Heart right ventricle (tissue), 16 donors: ENCODE results near the gene PNLIPRP2. TPM values are rescaled to one million over a fixed set of nuclear protein-coding genes. Genes with fewer than 3 reads are reported as not detected.

ENCODE experiments used
- ATAC-seq, 8 donors: fragments of 200-7000 bp; cut with Tn5 transposase; one replicate each; pipeline ENCODE4 v1.9.1; 2020; ENCODE audit warnings: mild to moderate bottlenecking in 8 of 8, moderate library complexity in 8 of 8, moderate number of reproducible peaks in 1 of 8
- DNase-seq, 2 donors: peaks; one replicate each; pipeline ENCODE4 v3.0.0-alpha.2; 2020
- H3K27ac ChIP-seq, 10 donors: fragments of 200-600 bp; sonication (generic) in 2 of 10; one replicate each; pipeline versions ENCODE4 v1.5.0 to v1.8.0; 2020 to 2022; ENCODE audit warnings: mild to moderate bottlenecking in 3 of 10
- H3K27me3 ChIP-seq, 7 donors: fragments of 200-600 bp; one replicate each; pipeline ENCODE4 v1.8.0; 2021 to 2022; ENCODE audit warnings: mild to moderate bottlenecking in 2 of 7
- H3K36me3 ChIP-seq, 9 donors: fragments of 200-600 bp; sonication (generic) in 1 of 9; one replicate each; pipeline versions ENCODE4 v1.5.0 to v1.8.0; 2020 to 2022; ENCODE audit warnings: mild to moderate bottlenecking in 2 of 9
- H3K4me1 ChIP-seq, 9 donors: fragments of 200-600 bp; sonication (generic) in 1 of 9; one replicate each; pipeline versions ENCODE4 v1.5.0 to v1.8.0; 2020 to 2022; ENCODE audit warnings: mild to moderate bottlenecking in 4 of 9
- H3K4me3 ChIP-seq, 10 donors: fragments of 200-600 bp; sonication (generic) in 2 of 10; one replicate each; pipeline versions ENCODE4 v1.5.0 to v1.8.0; 2020 to 2022; ENCODE audit warnings: mild to moderate bottlenecking in 7 of 10, moderate library complexity in 2 of 10
- H3K9me3 ChIP-seq, 11 donors: fragments of 200-600 bp in 10 of 11; sonication (generic) in 2 of 11; one replicate each; pipeline versions ENCODE4 v1.5.0 to v1.8.0; 2013 to 2022; ENCODE audit warnings: mild to moderate bottlenecking in 2 of 11, control low read depth in 1 of 11, moderate library complexity in 1 of 11
- WGBS, 2 donors: extraction: QIAGEN DNeasy Blood & Tissue Kit; methylation state at CpG; one replicate each; pipeline ENCODE4 v1.1.7; 2013; ENCODE audit warnings: inconsistent platforms in 1 of 2; 5-methylcytosine and 5-hydroxymethylcytosine counted together
- intact Hi-C, 10 donors: fragments of 100-400 bp; cut with DNase I; formaldehyde crosslinking; loops; one replicate each; pipeline versions ENCODE4 v1.11.1 to v1.14.2; 2022
- polyA plus RNA-seq, 2 donors: library from polyadenylated mRNA; stranded (reverse); fragments of 200-250 nt; gene quantifications; one replicate each; pipeline ENCODE4 v1.2.3, GENCODE V29; 2013
- total RNA-seq, 10 donors: library from RNA; stranded (reverse); fragmentation: NEBNext Ultra II Directional in 3 of 10; extraction: Animal tissue kit (Norgen Biotek cat#: 25700) in 3 of 10; gene quantifications; one replicate each; pipeline versions ENCODE4 v1.2.1 to v1.2.4, GENCODE V29; 2021 to 2023
- TF ChIP-seq, protein P1 (sequence below), 9 donors: fragments of 200-600 bp; sonication (generic) in 2 of 9; IDR thresholded peaks; one replicate each; pipeline versions ENCODE4 v1.5.0 to v1.8.0; 2021 to 2022; ENCODE audit warnings: antibody characterized with exemption in 9 of 9, mild to moderate bottlenecking in 5 of 9, moderate library complexity in 1 of 9
- donor health status: Arrhythmogenic right ventricular cardiomyopathy.
- donor health status: ischemic (EF 13 %, LVEDD 7.1; RV severe dilation, severe dysfunction).
- donor health status: healthy with polysubstance abuse.
- donor health status: DM: no; HTN: yes; CAD: no.
- donor health status: DM: no; HTN: no; CAD: no.
- donor health status: ischemic (EF 25% LVEDD 6.9; RV normal size, moderate dysfunction).
- donor health status: ischemic (EF 25% LVEDD 5.7; RV mildly dilated, moderate dysfunction).
- donor health status: healthy.
- donor health status: DM: yes; HTN: yes; CAD: no.
- donor health status: Ischemic cardiomyopathy.
- donor health status: ischemic (EF 35%, LVEDD 5.7; RV mildly dilated, moderate dysfunction).
- donor health status: nonischemic (EF 11% LVEDD 7.7; RV severe dilation, severe dysfunction).
- donor health status: DM: yes; HTN: yes; CAD: no.
- donor health status: PGD.
- donor health status: ischemic (EF 29% LVEDD 5.4; RV normal size, mild dysfunction).
- donor health status: nonischemic (EF 23%, LVEDD 6.1; RV moderate dilation, normal function).

The PNLIPRP2 gene
- total and polyA plus RNA-seq, 12 donors, result 0.20 TPM; not detected in 11

DNA sequence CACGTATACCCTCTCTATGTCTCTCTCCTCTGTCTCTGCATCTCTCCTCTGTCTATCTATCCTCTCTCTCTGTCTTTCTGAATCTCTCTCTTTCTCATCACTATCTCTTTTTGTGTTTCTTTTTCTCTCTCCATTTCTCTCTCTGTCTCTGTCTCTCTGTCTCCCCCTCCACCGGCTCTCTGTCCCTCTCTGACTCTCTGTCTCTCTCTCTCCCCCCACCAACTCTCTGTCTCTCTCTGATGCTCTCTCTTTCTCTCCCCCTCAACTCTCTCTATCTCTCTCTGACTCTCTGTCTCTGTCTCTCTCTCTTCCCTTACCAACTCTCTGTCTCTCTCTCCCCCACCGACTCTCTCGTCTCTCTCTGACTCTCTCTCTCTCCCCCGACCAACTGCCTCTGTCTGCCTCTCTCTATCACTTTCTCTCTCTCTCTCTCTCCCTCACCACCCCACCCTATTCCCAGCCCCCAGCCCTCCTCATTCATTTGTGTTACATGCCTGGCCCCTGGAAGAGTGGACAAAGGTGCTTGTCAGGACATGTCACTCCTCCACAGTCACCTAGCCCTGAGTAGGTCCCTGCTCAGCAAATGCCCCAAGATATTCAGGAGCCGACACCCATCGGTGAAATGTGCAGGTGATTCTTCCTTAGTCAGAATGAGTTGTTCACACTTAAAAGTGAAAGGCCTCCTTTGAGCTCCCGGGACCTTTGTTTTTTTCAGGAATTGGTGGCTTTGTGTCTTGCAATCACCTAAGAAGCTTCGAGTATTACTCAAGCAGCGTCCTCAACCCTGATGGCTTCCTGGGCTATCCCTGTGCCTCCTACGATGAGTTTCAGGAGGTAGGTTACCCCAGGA lies 13.6 kb downstream of the PNLIPRP2 start:
- ATAC-seq, result no peak
- WGBS, 2 donors, result 80 to 83% methylated on average over 11 of the region's 11 CpGs
- TF ChIP-seq, protein P1, sequence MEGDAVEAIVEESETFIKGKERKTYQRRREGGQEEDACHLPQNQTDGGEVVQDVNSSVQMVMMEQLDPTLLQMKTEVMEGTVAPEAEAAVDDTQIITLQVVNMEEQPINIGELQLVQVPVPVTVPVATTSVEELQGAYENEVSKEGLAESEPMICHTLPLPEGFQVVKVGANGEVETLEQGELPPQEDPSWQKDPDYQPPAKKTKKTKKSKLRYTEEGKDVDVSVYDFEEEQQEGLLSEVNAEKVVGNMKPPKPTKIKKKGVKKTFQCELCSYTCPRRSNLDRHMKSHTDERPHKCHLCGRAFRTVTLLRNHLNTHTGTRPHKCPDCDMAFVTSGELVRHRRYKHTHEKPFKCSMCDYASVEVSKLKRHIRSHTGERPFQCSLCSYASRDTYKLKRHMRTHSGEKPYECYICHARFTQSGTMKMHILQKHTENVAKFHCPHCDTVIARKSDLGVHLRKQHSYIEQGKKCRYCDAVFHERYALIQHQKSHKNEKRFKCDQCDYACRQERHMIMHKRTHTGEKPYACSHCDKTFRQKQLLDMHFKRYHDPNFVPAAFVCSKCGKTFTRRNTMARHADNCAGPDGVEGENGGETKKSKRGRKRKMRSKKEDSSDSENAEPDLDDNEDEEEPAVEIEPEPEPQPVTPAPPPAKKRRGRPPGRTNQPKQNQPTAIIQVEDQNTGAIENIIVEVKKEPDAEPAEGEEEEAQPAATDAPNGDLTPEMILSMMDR (IDR thresholded peaks at IDR 0.05), result no peak
- H3K27me3 ChIP-seq, result peaks cover 0 to 9% (median 0%) of the 10 kb centered on the region in 7 donors
- intact Hi-C loops, result no loop called here
- no peaks in the 10 kb centered on the region for H3K9me3 ChIP-seq
- no peaks in the 10 kb centered on the region for H3K36me3 ChIP-seq
- H3K4me3 ChIP-seq, result no peak overlapping the region
- H3K4me1 ChIP-seq, result no peaks in the 10 kb centered on the region
- no peak for DNase-seq
- no peak overlapping the region for H3K27ac ChIP-seq

DNA sequence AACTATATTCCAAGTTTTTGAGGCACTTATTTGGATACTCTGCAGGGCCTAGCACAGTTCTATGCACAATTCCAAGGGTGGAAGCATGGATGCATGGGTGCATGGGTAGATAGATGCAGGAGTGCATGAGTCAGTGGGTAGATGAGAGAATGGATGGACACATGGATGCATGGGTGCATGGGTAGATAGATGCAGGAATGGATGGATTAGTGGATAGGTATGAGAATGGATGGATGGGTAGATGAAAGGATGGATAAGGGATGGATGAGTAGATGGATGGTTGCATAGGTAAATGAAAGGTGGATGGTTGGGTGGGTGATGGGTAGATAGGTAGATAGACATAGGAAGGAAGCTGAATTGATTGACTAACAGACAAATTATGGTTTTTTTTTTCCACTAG lies 15.6 kb downstream of the PNLIPRP2 start:
- no peak for ATAC-seq
- H3K36me3 ChIP-seq, result no peaks in the 10 kb centered on the region

DNA sequence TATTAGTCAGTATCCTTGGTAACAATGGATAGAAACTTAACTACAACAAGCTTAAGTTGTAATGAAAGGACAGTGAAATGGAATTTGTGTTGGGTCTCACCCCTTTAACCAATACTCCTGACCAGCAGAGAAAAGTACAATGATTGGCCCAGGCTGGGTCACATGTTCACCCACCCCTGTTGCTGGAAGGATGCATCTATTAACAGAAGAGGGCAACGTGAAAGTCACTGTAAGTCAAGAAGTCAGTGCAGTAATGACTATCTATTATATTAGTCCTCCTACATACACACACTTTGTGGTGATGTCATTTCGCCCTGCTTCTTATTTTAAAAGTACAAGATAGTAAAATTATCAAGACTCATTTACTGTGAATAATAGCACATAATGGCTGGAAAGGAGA lies 16.2 kb downstream of the PNLIPRP2 start:
- TF ChIP-seq, protein P1 (IDR thresholded peaks at IDR 0.05), result no peak
- WGBS, 2 donors, result 30 to 31% methylated on average over 2 of the region's 2 CpGs
- intact Hi-C loops, result no loop called here

More for the DNA sequence above, 15.6 kb downstream of the PNLIPRP2 start:
- H3K9me3 ChIP-seq, result peaks cover 0 to 13% (median 0%) of the 10 kb centered on the region in 11 donors
- no peak for DNase-seq
- H3K4me3 ChIP-seq, result no peak overlapping the region
- H3K4me1 ChIP-seq, result no peaks in the 10 kb centered on the region
- peaks cover 0 to 7% (median 0%) of the 10 kb centered on the region in 7 donors for H3K27me3 ChIP-seq
- intact Hi-C loops, result no loop called here
- no peak overlapping the region for H3K27ac ChIP-seq
- TF ChIP-seq, protein P1 (IDR thresholded peaks at IDR 0.05), result no peak

DNA sequence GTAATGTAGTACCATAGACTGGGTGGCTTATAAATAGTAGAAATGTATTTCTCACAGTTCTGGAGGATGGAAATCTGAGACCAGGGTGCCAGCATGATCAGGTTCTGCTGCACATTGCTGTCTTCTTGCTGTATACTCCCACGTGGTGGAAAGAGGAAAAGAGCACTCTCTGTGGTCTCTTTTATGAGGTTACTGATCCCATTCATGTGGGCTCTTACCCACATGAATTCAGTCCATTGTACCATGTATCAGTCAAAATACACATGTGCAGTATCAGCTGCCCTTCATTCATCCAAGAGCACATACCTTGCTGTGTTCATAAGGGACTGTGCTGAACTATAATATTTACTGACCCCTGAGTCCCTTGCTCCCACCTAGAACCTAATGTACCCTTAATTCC lies 17.1 kb downstream of the PNLIPRP2 start:
- ATAC-seq, result no peak
- intact Hi-C loops, result no loop called here
- Histone ChIP-seq H3K27ac (no peak overlapping the region), H3K27me3 (peaks cover 0 to 8% (median 0%) of the 10 kb centered on the region in 7 donors), H3K36me3 (no peaks in the 10 kb centered on the region), H3K9me3 (peaks cover 0 to 13% (median 0%) of the 10 kb centered on the region in 11 donors), H3K4me1 (no peaks in the 10 kb centered on the region), H3K4me3 (no peak overlapping the region)
- no peak for DNase-seq
- WGBS, 2 donors, result 9 to 19% methylated on average over 1 of the region's 1 CpG
- TF ChIP-seq, protein P1 (IDR thresholded peaks at IDR 0.05), result no peak

More for the DNA sequence above, 16.2 kb downstream of the PNLIPRP2 start:
- Histone ChIP-seq H3K27me3 (peaks cover 0 to 7% (median 0%) of the 10 kb centered on the region in 7 donors), H3K36me3 (no peaks in the 10 kb centered on the region), H3K4me1 (no peaks in the 10 kb centered on the region), H3K4me3 (no peak overlapping the region), H3K9me3 (peaks cover 0 to 13% (median 0%) of the 10 kb centered on the region in 11 donors), H3K27ac (no peak overlapping the region)
- no peak for ATAC-seq
- no peak for DNase-seq
